OCI-LY1 (cell line): ENCODE measurements around the gene DOK6.

Source experiments
- H2AFZ ChIP-seq: fragments of 200-600 bp; sonication (generic), shearing (Covaris generic); 2 replicates; pipeline ENCODE4 v1.6.0; 2014; ENCODE audit warnings: antibody characterized with exemption, mild to moderate bottlenecking, low read length
- H3F3A ChIP-seq: fragments of 200-600 bp; sonication (generic), shearing (Covaris generic); 2 replicates; pipeline ENCODE4 v1.6.0; 2014; ENCODE audit warnings: mild to moderate bottlenecking, antibody characterized with exemption, low read length, moderate library complexity; ENCODE audit not compliant: insufficient read depth
- H3K27ac ChIP-seq: fragments of 200-600 bp; sonication (generic); 2 replicates; pipeline ENCODE4 v1.5.1; 2014; ENCODE audit warnings: low read length, mixed run types, mild to moderate bottlenecking, low read depth; ENCODE audit not compliant: poor library complexity, severe bottlenecking
- H3K27me3 ChIP-seq: fragments of 200-600 bp; sonication (generic); 2 replicates; pipeline ENCODE4 v1.6.0; 2014; ENCODE audit warnings: antibody characterized with exemption, mild to moderate bottlenecking, low read length, moderate library complexity; ENCODE audit not compliant: insufficient read depth
- H3K36me3 ChIP-seq: fragments of 200-600 bp; sonication (generic); 2 replicates; pipeline ENCODE4 v1.6.1; 2014; ENCODE audit warnings: mild to moderate bottlenecking, antibody characterized with exemption, low read length, moderate library complexity, mixed read lengths; ENCODE audit not compliant: insufficient read depth
- H3K4me1 ChIP-seq: fragments of 200-600 bp; sonication (generic); 2 replicates; pipeline ENCODE4 v1.5.1; 2014; ENCODE audit warnings: mild to moderate bottlenecking, low read length, moderate library complexity; ENCODE audit not compliant: insufficient read depth, severe bottlenecking
- H3K4me2 ChIP-seq: fragments of 200-600 bp; sonication (generic), shearing (Covaris generic); 2 replicates; pipeline ENCODE4 v1.6.1; 2014; ENCODE audit warnings: low read length
- H3K4me3 ChIP-seq: fragments of 200-600 bp; sonication (generic); 2 replicates; pipeline ENCODE4 v1.5.1; 2014; ENCODE audit warnings: low read length, low read depth, mild to moderate bottlenecking, mixed read lengths; ENCODE audit not compliant: poor library complexity, severe bottlenecking
- H3K79me2 ChIP-seq: fragments of 200-600 bp; shearing (Covaris generic); 2 replicates; pipeline ENCODE4 v1.6.1; 2016; ENCODE audit warnings: mixed run types, low read length, mixed read lengths; ENCODE audit not compliant: insufficient read depth
- H3K9ac ChIP-seq: fragments of 200-600 bp; sonication (generic), shearing (Covaris generic); 2 replicates; pipeline ENCODE4 v1.6.1; 2014; ENCODE audit warnings: mild to moderate bottlenecking, low read length, mixed read lengths
- H3K9me2 ChIP-seq: fragments of 200-600 bp; sonication (generic), shearing (Covaris generic); 2 replicates; pipeline ENCODE4 v1.6.1; 2014; ENCODE audit warnings: low read depth, mild to moderate bottlenecking, low read length, mixed read lengths
- H3K9me3 ChIP-seq: fragments of 200-600 bp; shearing (Covaris generic); 2 replicates; pipeline ENCODE4 v1.6.1; 2014; ENCODE audit warnings: low read length, mixed read lengths
- H4K20me1 ChIP-seq: fragments of 200-600 bp; sonication (generic), shearing (Covaris generic); 2 replicates; pipeline ENCODE4 v1.6.0; 2016; ENCODE audit warnings: mild to moderate bottlenecking, low read length; ENCODE audit not compliant: insufficient read depth
- CTCF ChIP-seq: fragments of 200-600 bp; sonication (generic), shearing (Covaris generic); IDR thresholded peaks from 2 replicates; pipeline ENCODE4 v1.5.1; 2017; ENCODE audit warnings: mild to moderate bottlenecking, antibody characterized with exemption, low read length, moderate library complexity, mixed read lengths
- EZH2 ChIP-seq: fragments of 200-600 bp; sonication (generic), shearing (Covaris generic); IDR thresholded peaks from 2 replicates; pipeline ENCODE4 v1.8.0; 2017; ENCODE audit warnings: borderline replicate concordance, mixed run types, mild to moderate bottlenecking, antibody characterized with exemption, low read length, moderate library complexity, mixed read lengths

Gene DOK6

GRCh38 chr18:69596345-69596744, 195.7 kb downstream of the DOK6 start:
- no peaks in the 10 kb centered on the region for H3K9me3 ChIP-seq
- H3K27ac ChIP-seq = no peak overlapping the region
- H3F3A ChIP-seq = no peaks in the 10 kb centered on the region
- H3K36me3 ChIP-seq = no peaks in the 10 kb centered on the region
- H3K79me2 ChIP-seq = no peaks in the 10 kb centered on the region
- H3K9ac ChIP-seq = no peak overlapping the region
- H3K9me2 ChIP-seq = no peaks in the 10 kb centered on the region
- no peaks in the 10 kb centered on the region for H4K20me1 ChIP-seq
- H3K27me3 ChIP-seq = no peaks in the 10 kb centered on the region
- H3K4me1 ChIP-seq = no peaks in the 10 kb centered on the region
- H3K4me2 ChIP-seq = no peak overlapping the region
- no peak overlapping the region for H3K4me3 ChIP-seq
- H2AFZ ChIP-seq = no peak overlapping the region
- TF ChIP-seq CTCF (no peak), EZH2 (no peak)

- Histone ChIP-seq H3K9ac (no peak overlapping the region), H3K9me2 (no peaks in the 10 kb centered on the region), H3K27me3 (no peaks in the 10 kb centered on the region), H3K9me3 (no peaks in the 10 kb centered on the region), H4K20me1 (no peaks in the 10 kb centered on the region), H3K4me1 (no peaks in the 10 kb centered on the region), H2AFZ (no peak overlapping the region), H3F3A (no peaks in the 10 kb centered on the region), H3K79me2 (no peaks in the 10 kb centered on the region), H3K27ac (no peak overlapping the region), H3K4me2 (no peak overlapping the region), H3K4me3 (no peak overlapping the region), H3K36me3 (no peaks in the 10 kb centered on the region)
- TF ChIP-seq EZH2 (no peak), CTCF (no peak)
These were observed 196.9 kb downstream of the DOK6 start for GRCh38 chr18:69597561-69597960.

DNA sequence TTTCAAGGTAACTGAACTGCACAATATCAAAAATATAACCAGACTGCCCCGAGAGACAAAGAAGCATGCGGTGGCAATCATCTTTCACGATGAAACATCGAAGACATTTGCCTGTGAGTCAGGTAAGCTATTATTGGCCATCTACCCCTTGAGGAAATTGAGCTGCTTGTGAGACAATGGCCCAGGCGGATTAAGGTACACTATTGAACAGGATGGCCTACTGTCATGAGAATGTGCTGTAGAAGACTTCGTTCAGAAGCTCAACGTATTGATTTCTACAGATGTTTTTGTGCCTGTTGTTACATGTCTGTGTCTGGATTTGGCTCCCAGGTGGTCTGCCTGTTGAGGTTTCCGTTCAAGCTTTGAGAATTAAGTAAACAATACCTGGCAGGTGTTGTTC, 198.7 kb downstream of the DOK6 start:
- Histone ChIP-seq H3K27ac (no peak overlapping the region), H3K9ac (no peak overlapping the region), H3K79me2 (no peaks in the 10 kb centered on the region), H4K20me1 (no peaks in the 10 kb centered on the region), H3K4me2 (no peak overlapping the region), H3K9me3 (no peaks in the 10 kb centered on the region), H3F3A (no peaks in the 10 kb centered on the region), H3K4me1 (no peaks in the 10 kb centered on the region), H3K36me3 (no peaks in the 10 kb centered on the region), H3K9me2 (no peaks in the 10 kb centered on the region), H3K4me3 (no peak overlapping the region), H3K27me3 (no peaks in the 10 kb centered on the region), H2AFZ (no peak overlapping the region)
- TF ChIP-seq EZH2 = no peak
- TF ChIP-seq CTCF = no peak
